Cardiac muscle cell (in vitro differentiated cells and primary cell): ENCODE measurements around the gene JMJD7. TPM values are rescaled to one million over a fixed set of nuclear protein-coding genes. Genes with fewer than 3 reads are reported as not detected.
A peak's percentile ranks its signal among the peaks of the same experiment; 100 is the strongest.

Experiments used
- DNase-seq, 2 donors: peaks; one replicate each; pipeline versions ENCODE4 v3.0.0 to v3.0.0-alpha.2; 2010 to 2017; ENCODE audit warnings: low read depth in 1 of 2, low spot score in 1 of 2
- H3K27ac ChIP-seq: fragments of 200-600 bp; sonication (generic); 2 replicates; pipeline ENCODE4 v1.5.1; 2016
- H3K27me3 ChIP-seq: fragments of 200-600 bp; sonication (generic); 2 replicates; pipeline ENCODE4 v1.6.0; 2016; ENCODE audit warnings: control low read depth
- H3K36me3 ChIP-seq: fragments of 200-600 bp; sonication (generic); 2 replicates; pipeline ENCODE4 v1.5.1; 2016; ENCODE audit warnings: control low read depth
- H3K4me1 ChIP-seq: fragments of 200-600 bp; sonication (generic); 2 replicates; pipeline ENCODE4 v1.8.1; 2017; ENCODE audit warnings: low read depth, mild to moderate bottlenecking, mixed run types
- H3K4me3 ChIP-seq: fragments of 200-600 bp; sonication (generic); 2 replicates; pipeline ENCODE4 v1.5.1; 2016; ENCODE audit warnings: mild to moderate bottlenecking
- H3K9me3 ChIP-seq: fragments of 200-600 bp; sonication (generic); 2 replicates; pipeline ENCODE4 v1.5.1; 2017; ENCODE audit warnings: low read depth, mild to moderate bottlenecking, control low read depth
- polyA plus RNA-seq: library from polyadenylated mRNA; unstranded; fragments of >200 nt; fragmentation: Nextera tagmentation; extraction: Ambion mirVana; gene quantifications from 2 replicates; pipeline ENCODE4 v1.2.1, GENCODE V29; 2016
- total RNA-seq: library from RNA; depleted of rRNA; stranded (reverse); fragments of >200 nt; gene quantifications from 2 replicates; pipeline ENCODE4 v1.2.3, GENCODE V29; 2016
- TF ChIP-seq, protein P1 (sequence below): IDR thresholded peaks from 2 replicates; pipeline ENCODE4 v1.5.1; 2012; ENCODE audit warnings: low read depth, mild to moderate bottlenecking, low read length

Gene JMJD7
- total and polyA plus RNA-seq, 2 experiments from 2014 or later, result 17.4 to 29.4 TPM

DNA sequence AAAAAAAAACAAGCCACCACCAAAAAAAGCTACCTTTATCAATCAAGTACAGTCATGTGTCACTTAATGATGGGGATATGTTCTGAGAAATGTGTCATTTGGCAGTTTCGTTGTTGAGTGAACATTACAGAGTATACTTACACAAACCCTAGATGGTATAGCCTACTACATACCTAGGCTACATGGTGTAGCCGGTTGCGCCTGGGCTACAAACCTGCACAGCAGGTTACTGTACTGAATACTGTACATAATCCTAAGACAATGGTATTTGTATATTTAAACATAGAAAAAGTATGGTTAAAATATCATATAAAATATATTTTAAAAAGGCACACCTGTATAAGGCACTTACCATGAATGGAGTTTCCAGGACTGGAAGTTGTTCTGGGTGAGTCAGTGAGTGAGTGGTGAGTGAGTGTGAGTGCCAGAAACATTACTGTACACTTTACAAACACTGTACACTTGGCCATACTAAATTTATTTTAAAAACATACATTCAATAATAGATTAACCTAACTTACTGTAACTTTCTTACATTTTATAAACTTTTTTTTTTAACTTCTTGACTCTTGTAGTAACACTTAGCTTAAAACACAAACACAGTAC lies 25.9 kb upstream of the JMJD7 start:
- Histone ChIP-seq H3K4me1 (peaks cover 50% of the 10 kb centered on the region), H3K27ac (no peak overlapping the region), H3K9me3 (no peaks in the 10 kb centered on the region), H3K36me3 (peaks cover 4% of the 10 kb centered on the region), H3K27me3 (no peaks in the 10 kb centered on the region), H3K4me3 (no peak overlapping the region)
- DNase-seq, result peak in 1 of 2 donors; percentile 10
- TF ChIP-seq, protein P1, sequence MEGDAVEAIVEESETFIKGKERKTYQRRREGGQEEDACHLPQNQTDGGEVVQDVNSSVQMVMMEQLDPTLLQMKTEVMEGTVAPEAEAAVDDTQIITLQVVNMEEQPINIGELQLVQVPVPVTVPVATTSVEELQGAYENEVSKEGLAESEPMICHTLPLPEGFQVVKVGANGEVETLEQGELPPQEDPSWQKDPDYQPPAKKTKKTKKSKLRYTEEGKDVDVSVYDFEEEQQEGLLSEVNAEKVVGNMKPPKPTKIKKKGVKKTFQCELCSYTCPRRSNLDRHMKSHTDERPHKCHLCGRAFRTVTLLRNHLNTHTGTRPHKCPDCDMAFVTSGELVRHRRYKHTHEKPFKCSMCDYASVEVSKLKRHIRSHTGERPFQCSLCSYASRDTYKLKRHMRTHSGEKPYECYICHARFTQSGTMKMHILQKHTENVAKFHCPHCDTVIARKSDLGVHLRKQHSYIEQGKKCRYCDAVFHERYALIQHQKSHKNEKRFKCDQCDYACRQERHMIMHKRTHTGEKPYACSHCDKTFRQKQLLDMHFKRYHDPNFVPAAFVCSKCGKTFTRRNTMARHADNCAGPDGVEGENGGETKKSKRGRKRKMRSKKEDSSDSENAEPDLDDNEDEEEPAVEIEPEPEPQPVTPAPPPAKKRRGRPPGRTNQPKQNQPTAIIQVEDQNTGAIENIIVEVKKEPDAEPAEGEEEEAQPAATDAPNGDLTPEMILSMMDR, result no peak

DNA sequence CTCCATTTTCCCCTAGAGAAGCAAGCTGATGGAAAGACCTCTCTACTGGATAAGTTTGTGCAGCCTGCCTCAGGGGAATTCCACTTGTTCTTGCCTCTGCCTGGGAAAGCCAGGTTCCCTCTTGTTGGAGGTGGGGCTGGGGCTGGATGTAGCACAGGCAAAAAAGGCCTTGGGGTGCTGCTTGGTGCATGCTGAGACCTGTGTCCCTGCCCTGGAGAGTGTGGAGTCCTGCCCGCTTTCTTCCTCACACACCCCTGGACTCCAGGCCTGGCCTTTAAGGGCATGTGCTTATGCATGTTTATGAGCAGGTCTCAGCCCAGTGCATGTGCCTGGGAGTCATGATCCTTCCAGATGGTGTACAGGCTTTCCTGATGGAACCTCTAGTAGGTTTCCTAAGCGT lies 23.5 kb upstream of the JMJD7 start:
- Histone ChIP-seq H3K9me3 (no peaks in the 10 kb centered on the region), H3K27me3 (no peaks in the 10 kb centered on the region), H3K36me3 (peaks cover 4% of the 10 kb centered on the region), H3K4me1 (peaks cover 30% of the 10 kb centered on the region), H3K27ac (peak overlapping the region; percentile 57), H3K4me3 (no peak overlapping the region)
- no peak for DNase-seq
- TF ChIP-seq, protein P1, result no peak

DNA sequence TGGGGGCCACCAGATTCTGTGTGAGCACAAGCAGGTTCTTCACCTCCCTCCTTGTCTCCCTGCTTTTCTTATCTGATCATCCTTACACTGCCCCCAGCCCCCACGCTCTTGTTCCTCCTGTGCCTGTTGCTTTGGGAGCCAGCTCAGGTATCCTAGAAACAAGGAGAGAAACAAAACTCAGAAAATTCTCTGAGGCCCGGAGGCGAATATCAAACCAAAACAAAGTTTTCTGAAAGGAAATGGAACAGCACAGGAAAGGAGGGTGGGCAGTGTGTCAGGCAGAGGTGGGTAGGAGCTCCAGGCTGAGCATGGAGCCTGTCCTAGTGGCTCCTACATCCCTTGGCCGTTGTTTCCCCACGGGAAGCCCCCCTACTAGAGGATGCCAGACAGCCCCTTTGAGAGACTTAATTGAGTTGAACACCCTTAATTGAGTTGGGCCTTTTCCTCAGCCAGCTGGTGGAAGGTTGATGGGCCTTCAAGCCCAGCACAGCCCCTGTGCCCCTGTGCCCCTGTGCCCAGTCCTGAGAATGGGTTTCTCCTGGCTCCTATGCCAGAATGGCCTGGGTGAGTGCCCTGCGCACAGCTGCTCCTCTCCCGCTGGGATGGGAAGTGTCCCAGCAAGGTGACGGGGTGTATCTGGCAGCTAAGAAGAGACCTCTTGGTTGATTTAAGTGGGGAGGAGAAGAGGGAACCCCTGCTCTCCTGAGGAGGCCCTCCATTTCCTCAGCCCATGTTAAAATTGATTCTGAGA lies 22.8 kb upstream of the JMJD7 start:
- peak overlapping the region; percentile 57 for H3K27ac ChIP-seq
- no peak for DNase-seq
- peaks cover 4% of the 10 kb centered on the region for H3K36me3 ChIP-seq
- H3K27me3 ChIP-seq, result no peaks in the 10 kb centered on the region
- TF ChIP-seq, protein P1, result no peak
- H3K4me3 ChIP-seq, result no peak overlapping the region
- no peaks in the 10 kb centered on the region for H3K9me3 ChIP-seq
- H3K4me1 ChIP-seq, result peaks cover 23% of the 10 kb centered on the region

DNA sequence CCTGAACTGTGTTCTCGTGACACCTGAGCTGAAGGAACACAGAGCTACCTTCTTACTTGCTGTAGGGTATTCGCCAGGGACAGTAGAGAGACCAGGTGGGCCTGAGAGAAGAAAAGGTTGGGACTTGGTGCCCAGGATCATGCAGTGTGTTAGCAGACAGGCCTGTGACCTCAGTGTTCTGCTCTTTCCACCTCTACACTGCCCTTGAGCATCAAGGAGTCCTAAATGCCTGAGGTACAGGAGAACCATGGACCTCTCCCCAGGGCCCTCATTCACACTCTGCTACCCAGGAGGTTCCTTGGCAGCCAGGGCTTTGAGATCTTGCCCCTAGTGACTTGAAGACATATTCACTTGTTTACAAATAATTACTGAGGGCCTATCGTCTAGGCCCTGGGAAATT lies 22.2 kb upstream of the JMJD7 start:
- Histone ChIP-seq H3K36me3 (peaks cover 4% of the 10 kb centered on the region), H3K27me3 (no peaks in the 10 kb centered on the region), H3K4me3 (no peak overlapping the region), H3K4me1 (peaks cover 23% of the 10 kb centered on the region), H3K9me3 (no peaks in the 10 kb centered on the region), H3K27ac (peak overlapping the region; percentile 57)
- no peak for DNase-seq
- TF ChIP-seq, protein P1, result no peak

DNA sequence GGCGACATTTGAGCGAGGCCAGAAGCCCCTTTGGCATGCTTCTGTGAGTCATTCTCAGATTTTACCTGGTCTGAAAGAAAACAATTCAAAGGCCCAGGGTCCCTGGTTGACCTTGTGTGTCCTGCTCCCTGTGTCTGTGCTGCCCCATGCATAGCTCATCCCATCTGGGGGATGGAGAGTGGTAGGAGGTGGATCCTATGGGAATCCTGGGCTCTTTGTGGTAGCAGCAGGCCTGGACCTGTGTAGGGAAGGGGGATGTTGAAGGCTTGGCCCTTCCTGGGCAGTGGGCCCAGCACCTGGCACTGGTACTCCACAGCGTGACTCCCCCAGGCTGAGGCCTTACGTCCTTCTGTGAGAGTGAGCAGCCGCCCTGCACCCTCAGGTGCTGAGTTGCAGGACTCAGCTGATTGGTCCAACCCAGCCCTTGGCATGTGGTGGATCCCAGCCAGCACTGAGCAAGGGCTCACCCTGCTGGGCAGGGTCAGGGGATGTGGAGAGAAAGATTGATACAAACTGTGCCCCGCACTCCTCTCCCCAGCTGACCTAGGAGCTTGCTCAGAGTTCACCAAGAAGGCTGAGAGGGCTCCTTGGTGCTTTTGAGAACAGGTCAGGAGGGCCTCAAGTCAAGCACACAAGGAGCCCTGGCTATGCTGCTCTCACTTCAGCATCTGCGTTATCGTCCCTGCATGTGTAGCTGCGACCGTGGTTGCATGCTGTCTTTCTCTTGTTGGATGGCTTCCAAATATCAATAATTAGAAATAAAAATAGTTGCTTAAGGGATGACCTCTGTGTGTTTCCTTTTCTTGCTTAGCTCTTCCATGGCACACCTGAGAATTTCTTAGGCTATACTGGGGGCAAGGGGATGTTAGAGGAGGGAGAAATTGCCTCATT lies 21.4 kb upstream of the JMJD7 start:
- Histone ChIP-seq H3K27me3 (no peaks in the 10 kb centered on the region), H3K9me3 (no peaks in the 10 kb centered on the region), H3K36me3 (peaks cover 4% of the 10 kb centered on the region), H3K4me3 (no peak overlapping the region), H3K4me1 (peaks cover 27% of the 10 kb centered on the region), H3K27ac (peak overlapping the region; percentile 57)
- DNase-seq, result peak in 1 of 2 donors; percentile 78
- TF ChIP-seq, protein P1, result no peak
